ENCODE data around the gene KIF3A. TPM values are rescaled to one million over a fixed set of nuclear protein-coding genes. Genes with fewer than 3 reads are reported as not detected.

Gene KIF3A
- total RNA-seq, 1 donor, result 13.0 TPM

DNA sequence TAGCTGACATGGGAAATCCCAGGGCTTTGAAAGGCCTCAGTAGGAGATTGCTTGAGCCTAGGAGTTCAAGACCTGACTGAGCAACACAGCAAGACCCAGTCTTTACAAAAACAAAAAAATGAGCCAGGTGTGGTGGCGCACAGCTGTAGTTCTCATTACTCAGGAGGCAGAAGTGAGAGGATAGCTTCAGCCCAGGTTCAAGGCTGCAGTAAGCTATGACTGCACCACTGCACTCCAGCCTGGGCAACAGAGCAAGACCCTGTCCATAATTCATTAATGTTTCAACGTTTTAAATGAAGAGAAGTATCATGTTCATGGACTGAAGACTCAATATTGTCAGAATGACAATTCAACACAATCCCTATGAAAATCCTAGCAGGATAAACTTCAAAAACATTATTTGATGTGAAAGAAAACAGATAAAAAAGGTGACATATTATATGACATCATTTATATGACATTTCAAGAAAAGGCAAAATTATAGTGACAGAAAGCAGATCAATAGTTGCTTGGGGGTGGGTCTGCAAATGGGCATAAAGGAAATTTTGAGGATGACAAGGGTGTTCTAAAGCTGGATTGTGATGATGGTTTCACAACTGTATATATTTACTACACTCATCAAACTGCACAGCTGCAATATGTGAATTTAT, 3.7 kb downstream of the KIF3A start:
- no peak for DNase-seq (ENCODE audit: low read depth)
- H3K4me3 ChIP-seq (ENCODE audit: low read depth, low read length), result no peak overlapping the region
- TF ChIP-seq, protein P1, sequence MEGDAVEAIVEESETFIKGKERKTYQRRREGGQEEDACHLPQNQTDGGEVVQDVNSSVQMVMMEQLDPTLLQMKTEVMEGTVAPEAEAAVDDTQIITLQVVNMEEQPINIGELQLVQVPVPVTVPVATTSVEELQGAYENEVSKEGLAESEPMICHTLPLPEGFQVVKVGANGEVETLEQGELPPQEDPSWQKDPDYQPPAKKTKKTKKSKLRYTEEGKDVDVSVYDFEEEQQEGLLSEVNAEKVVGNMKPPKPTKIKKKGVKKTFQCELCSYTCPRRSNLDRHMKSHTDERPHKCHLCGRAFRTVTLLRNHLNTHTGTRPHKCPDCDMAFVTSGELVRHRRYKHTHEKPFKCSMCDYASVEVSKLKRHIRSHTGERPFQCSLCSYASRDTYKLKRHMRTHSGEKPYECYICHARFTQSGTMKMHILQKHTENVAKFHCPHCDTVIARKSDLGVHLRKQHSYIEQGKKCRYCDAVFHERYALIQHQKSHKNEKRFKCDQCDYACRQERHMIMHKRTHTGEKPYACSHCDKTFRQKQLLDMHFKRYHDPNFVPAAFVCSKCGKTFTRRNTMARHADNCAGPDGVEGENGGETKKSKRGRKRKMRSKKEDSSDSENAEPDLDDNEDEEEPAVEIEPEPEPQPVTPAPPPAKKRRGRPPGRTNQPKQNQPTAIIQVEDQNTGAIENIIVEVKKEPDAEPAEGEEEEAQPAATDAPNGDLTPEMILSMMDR (IDR thresholded peaks at IDR 0.05; ENCODE audit: insufficient read depth, low read depth, low read length), result no peak

DNA sequence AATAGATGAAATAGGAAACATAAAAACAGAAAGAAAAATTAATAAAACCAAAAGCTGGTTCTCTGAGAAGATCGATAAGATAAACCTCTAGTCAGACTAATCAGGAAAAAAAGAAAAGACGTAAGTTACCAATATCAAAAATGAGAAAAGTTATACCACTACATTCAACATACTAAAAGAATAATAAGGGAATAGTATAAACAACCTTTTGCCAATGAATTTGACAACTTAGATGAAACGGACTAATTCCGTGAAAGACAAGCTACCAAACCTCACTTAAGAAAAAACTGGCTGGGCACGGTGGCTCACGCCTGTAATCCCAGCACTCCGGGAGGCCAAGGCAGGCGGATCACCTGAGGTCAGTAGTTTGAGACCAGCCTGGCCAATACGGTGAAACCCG, 7.5 kb downstream of the KIF3A start:
- DNase-seq (ENCODE audit: low read depth), result no peak
- H3K4me3 ChIP-seq (ENCODE audit: low read depth, low read length), result no peak overlapping the region
- TF ChIP-seq, protein P1 (IDR thresholded peaks at IDR 0.05; ENCODE audit: insufficient read depth, low read depth, low read length), result no peak

DNA sequence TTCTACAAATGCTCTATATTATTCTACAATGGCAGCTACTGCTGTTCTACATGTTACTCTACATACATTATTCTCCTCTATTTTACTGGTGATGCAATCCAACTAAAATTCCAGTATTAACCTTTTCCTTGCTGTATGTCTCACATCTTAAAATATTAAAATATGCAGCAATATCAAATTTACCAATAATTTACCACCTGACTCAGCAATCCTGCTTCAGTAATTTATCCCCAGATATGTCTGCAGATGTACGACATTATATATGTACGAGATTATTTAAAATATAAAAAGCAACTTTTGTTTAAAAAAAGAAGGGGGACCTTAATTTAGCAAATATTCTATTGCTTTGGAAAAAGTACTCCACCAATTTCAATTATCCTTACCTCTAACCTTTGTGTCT, 11.6 kb downstream of the KIF3A start:
- TF ChIP-seq, protein P1 (IDR thresholded peaks at IDR 0.05; ENCODE audit: insufficient read depth, low read depth, low read length), result no peak
- no peak for DNase-seq (ENCODE audit: low read depth)
- no peak overlapping the region for H3K4me3 ChIP-seq (ENCODE audit: low read depth, low read length)

DNA sequence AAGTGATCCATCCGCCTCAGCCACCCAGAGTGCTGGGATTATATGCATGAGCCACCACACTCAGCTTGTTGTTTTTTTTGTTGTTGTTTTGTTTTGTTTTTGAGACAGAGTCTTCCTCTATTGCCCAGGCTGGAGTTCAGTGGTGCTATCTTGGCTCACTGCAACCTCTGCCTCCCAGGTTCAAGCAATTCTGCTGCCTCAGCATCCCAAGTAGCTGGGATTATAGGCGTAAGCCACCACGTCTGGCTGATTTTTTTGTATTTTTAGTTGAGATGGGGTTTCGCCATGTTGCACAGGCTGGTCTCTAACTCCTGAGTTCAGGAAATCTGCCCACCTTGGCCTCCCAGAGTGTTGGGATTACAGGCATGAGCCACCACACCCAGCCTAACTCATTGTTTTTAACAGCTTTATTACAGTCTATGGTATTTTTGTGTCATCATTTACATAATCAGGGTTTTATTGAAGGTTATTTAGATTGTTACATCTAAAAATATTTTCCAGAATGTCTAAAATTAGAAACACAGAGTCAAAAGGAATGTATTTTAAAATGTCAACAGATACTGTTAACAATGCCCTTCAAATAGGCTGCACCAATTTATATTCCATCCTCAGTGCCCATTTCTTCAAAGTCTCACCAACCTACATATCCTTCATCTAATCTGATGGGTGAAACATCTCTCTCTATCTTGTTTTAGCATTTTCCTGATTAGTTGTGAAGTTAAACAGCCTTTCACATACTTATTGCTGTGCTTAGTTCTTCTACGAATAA, 18.6 kb downstream of the KIF3A start:
- TF ChIP-seq, protein P1 (IDR thresholded peaks at IDR 0.05; ENCODE audit: insufficient read depth, low read depth, low read length), result no peak
- H3K4me3 ChIP-seq (ENCODE audit: low read depth, low read length), result no peak overlapping the region
- DNase-seq (ENCODE audit: low read depth), result no peak

DNA sequence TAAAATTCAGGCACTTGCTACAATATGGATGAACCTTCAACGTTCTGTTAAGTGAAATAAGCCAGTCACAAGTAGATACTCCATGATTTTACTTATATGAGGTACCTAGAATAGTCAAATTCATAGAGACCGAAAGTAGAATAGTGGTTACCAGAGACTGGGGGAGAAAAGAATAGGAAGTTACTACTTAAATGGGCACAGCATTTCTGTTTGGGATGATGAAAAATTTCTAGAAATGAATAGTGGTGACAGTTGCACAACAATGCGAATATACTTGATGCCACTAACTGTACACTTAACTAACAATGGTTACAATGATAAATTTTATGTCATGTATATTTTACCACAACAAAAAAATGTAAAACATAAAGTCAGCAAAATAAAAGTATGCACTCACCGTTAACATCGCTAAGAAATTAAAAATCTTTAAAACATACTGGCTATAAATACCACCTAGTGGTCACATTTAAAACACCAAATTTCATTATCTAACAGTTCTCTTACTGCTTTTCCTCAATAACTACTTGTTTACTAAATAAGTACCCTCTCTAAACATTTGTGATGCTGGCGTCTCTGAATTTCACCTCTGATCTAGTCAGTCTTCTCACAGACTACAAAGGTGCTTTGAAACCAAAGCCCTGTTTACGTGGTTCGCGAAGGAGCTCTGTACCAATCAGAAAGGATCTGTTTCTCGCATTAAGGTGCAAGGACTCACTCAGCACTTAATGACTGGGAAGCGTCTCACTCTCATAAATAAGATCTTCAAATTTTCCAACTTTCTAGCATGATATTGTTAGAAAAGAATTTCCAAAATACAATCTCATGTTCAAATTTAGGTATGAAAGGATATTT, 22.7 kb downstream of the KIF3A start:
- TF ChIP-seq, protein P1 (IDR thresholded peaks at IDR 0.05; ENCODE audit: insufficient read depth, low read depth, low read length), result peak; percentile 41
- H3K4me3 ChIP-seq (ENCODE audit: low read depth, low read length), result no peak overlapping the region
- peak; percentile 23 for DNase-seq (ENCODE audit: low read depth)

DNA sequence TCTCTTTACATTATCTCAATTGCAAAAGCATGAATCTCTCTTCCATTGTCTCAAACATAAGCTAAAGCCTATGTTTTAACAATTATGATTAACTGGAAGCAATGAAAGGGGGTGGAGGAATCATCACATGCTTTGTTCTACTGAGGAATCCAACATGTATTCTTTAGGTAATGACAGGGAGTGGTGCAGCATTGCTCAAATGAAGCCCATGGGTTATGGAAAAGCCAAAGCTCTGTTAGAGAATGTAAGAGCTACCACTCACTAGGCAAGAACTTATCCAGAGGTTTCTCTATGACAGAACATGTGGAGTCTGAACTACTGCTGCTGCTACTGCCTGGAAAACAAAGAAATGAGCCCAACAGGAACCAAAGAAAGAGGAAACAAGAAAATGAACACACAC, 28.7 kb downstream of the KIF3A start:
- DNase-seq (ENCODE audit: low read depth), result no peak
- H3K4me3 ChIP-seq (ENCODE audit: low read depth, low read length), result no peak overlapping the region
- TF ChIP-seq, protein P1 (IDR thresholded peaks at IDR 0.05; ENCODE audit: insufficient read depth, low read depth, low read length), result no peak
